Eye (tissue), 1 donor: ENCODE results near the gene ATXN7.

Experiments used
- DNase-seq: peaks from one replicate; pipeline ENCODE4 v3.0.0-alpha.2; 2015

The ATXN7 gene

DNA sequence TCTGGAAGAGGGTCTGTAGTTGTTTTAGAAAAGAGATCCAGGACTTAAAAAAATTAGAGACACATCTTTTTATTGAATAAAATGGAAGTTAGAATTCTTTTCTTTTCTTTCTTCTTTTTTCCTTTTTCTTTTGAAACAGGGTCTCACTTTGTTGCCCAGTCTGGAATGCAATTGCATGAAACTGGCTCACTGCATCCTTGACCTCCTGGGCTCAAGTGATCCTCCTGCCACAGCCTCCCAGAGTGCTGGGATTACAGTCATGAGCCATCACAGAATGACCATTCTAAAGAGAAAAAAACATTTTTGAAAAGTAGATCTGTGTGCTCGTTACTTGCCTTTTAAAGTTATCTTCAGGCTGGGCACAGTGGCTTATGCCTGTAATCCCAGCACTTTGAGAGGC lies 3.6 kb downstream of the ATXN7 start:
- no peak for DNase-seq

DNA sequence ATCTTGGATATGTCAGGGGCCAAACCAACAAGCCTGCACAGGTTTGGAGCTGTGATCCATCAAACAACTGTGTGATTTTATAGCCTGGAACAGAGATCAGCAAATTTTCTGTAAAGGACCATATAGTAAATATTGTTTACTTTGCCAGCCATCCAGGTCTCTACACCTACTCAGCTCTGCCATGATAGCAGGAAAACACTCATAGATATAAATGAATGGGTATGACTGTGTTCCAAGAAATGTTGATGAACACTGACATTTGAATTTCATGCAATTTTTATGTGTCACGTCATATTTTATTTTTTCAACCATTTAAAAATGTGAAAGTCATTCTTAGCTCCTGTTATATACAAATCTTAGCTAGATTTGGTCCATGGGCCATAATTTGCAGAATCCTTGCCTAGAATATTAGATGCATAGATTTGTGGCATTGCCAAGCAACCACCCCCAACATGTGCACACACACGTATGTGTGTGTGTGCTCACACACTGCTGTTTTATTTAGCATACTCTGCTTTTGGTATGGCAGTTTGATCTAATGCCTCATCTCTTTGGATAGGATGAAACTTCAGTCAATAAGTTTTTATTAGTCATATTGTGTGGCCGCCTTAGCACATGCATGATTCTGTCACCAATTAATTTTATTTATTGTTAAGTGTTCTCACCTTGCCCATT lies 6.4 kb downstream of the ATXN7 start:
- DNase-seq: no peak

GRCh38 chr3:63870615-63871005 lies 6.9 kb downstream of the ATXN7 start:
- DNase-seq: no peak

- DNase-seq: no peak
Measured at GRCh38 chr3:63872135-63872924, 8.7 kb downstream of the ATXN7 start.

GRCh38 chr3:63874769-63875168 lies 11.1 kb downstream of the ATXN7 start:
- no peak for DNase-seq

- DNase-seq: no peak
Measured at GRCh38 chr3:63875510-63875909, 11.8 kb downstream of the ATXN7 start.

GRCh38 chr3:63876260-63876659 lies 12.6 kb downstream of the ATXN7 start:
- no peak for DNase-seq

DNA sequence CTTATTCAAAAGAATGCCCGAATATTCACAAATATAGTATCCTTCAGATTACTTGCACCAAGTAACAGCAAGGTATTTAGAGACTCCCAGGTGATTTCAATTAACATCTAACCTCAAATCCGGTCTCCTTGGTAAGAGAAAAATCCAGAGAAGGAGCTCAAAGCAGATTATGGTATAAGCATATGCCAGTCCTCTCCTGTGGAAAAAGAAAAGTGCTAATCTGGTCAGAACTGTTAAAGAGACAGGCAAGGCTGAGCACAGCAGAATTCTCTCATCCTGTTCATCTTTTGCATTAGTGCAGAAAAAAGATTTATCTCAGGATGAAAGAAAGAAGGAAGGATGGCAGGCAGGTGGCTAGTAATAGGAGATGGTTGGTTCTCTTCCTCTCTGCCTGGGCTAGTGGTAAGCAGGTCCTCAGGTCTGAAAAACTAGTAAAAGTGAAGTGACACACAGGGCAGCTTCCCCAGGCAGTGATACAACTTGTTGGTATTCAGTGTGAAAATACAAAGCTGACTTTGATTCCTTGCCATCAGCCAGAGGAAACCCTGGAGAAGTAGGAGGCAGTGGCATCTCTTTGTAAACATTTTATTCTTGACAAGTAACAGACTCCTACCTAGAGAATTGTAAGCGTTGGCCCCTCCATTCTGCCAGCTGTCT lies 14.2 kb downstream of the ATXN7 start:
- no peak for DNase-seq

- no peak for DNase-seq
Measured at GRCh38 chr3:63878394-63879060, 14.9 kb downstream of the ATXN7 start.

GRCh38 chr3:63880653-63881052 lies 17.0 kb downstream of the ATXN7 start:
- no peak for DNase-seq

DNA sequence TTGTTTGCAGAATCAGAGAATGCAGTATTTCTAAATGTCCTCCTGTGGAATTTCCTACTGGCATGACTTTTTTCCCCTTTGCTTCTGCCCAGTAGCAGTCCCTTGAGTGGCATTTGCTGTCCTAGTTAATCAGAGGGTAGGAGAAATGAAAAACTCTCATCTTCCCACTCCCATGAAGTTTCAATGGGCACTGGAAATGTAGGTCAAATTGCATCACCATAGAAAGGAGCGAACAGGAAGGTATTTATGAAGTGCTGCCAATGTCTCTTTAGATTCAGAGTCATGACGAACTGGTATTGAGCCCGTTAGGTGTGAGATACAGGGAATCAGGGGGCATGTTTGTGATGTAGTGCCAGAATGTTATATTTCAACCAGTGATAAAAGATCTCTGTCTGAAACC lies 23.2 kb downstream of the ATXN7 start:
- peak; percentile 79 for DNase-seq

- no peak for DNase-seq
Measured at GRCh38 chr3:63891518-63891917, 27.9 kb downstream of the ATXN7 start.

- DNase-seq: no peak
Measured at GRCh38 chr3:63892773-63893352, 29.2 kb downstream of the ATXN7 start.

GRCh38 chr3:63895422-63896189 lies 31.9 kb downstream of the ATXN7 start:
- no peak for DNase-seq

- DNase-seq: no peak
Measured at GRCh38 chr3:63896332-63897030, 32.8 kb downstream of the ATXN7 start.

GRCh38 chr3:63900010-63900409 lies 36.3 kb downstream of the ATXN7 start:
- DNase-seq: no peak

- DNase-seq: no peak
Measured at GRCh38 chr3:63900459-63900858, 36.8 kb downstream of the ATXN7 start.

GRCh38 chr3:63905731-63906620 lies 42.3 kb downstream of the ATXN7 start:
- DNase-seq: no peak

DNA sequence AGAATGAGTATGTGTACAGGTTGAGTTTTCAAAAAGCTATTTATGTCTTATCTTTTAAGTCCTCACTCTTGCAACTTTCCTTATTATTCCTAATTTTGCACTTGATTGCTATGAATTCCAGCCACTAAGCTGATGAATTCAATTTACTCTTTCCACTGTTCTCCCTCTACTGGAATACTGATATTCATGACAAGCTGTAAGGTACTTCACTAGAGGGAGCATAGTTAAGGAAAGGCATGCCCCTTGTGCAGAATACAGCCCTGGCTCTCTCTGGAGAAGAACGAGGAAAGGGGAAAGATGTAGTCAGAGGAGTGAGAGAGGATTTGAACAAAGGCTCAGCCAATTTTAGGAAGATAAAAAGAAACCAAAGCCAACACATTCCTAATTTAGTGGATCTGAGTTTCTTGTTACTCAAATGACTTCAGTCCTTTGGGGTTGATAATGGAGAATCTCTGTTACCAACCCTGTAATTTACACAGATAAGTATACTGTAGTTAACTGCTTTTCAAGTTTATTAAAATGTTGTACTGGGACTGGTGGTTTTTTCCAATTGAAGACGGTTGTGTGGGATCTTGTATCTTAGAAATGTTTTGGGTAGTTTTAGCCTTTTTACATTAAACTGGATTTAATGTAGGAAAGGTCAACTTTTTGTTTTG lies 44.5 kb downstream of the ATXN7 start:
- DNase-seq: no peak

DNA sequence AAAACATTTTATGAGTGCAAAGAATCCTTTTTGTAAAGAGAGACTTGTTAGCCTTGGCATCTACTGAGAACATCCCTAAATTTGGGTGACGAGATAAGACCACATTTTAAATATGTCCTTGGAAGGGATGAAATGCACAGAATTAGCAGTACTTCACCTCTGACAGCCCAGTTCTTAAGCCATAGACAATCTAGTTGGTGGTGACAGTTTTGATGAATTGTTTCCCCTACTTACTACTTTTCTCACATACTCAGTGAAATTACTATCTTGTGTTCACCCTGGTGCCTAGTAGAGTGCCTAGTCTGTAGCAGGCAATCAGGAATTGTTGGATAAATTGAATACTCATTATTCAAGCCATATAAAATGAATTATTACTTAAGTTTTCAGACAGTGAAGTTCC lies 45.1 kb downstream of the ATXN7 start:
- no peak for DNase-seq
